K562 (cell line): ENCODE measurements around the gene OR2AT4. TPM values are rescaled to one million over a fixed set of nuclear protein-coding genes. Genes with fewer than 3 reads are reported as not detected.

Experiments
- BCOR ChIP-seq: fragments of 450-650 bp; IDR thresholded peaks from 2 replicates; pipeline ENCODE4 v1.6.1; 2016
- BRD9 ChIP-seq: fragments of 450-650 bp; IDR thresholded peaks from 2 replicates; pipeline ENCODE4 v1.6.1; 2018; ENCODE audit warnings: low read depth; ENCODE audit not compliant: partially characterized antibody
- DACH1 ChIP-seq: fragments of 450-650 bp; IDR thresholded peaks from 2 replicates; pipeline ENCODE4 v1.6.1; 2018; ENCODE audit not compliant: partially characterized antibody
- EGR1 ChIP-seq: fragments of 450-650 bp; conservative IDR thresholded peaks from 2 replicates; pipeline ENCODE4 v1.6.1; 2017; ENCODE audit warnings: mild to moderate bottlenecking
- HDAC2 ChIP-seq: fragments of 450-650 bp; IDR thresholded peaks from 2 replicates; pipeline ENCODE4 v1.6.1; 2016; ENCODE audit warnings: mild to moderate bottlenecking
- HDAC8 ChIP-seq: fragments of 450-650 bp; IDR thresholded peaks from 2 replicates; pipeline ENCODE4 v1.6.1; 2016; ENCODE audit warnings: mild to moderate bottlenecking, missing genetic modification characterization, moderate library complexity, missing compliant biosample characterization
- RBFOX2 ChIP-seq: fragments of 200-400 bp; formaldehyde crosslinking; IDR thresholded peaks from 2 replicates; pipeline ENCODE4 v1.6.1; 2017; ENCODE audit warnings: low read depth, mild to moderate bottlenecking, low read length, moderate library complexity
- RBM25 ChIP-seq: fragments of 200-400 bp; formaldehyde crosslinking; IDR thresholded peaks from 2 replicates; pipeline ENCODE4 v1.6.1; 2018; ENCODE audit warnings: low read length, low read depth, moderate library complexity; ENCODE audit not compliant: severe bottlenecking
- SMARCA5 ChIP-seq: fragments of 450-650 bp; IDR thresholded peaks from 2 replicates; pipeline ENCODE4 v1.6.1; 2016
- SRSF1 ChIP-seq: fragments of 200-400 bp; formaldehyde crosslinking; IDR thresholded peaks from 2 replicates; pipeline ENCODE4 v1.6.1; 2017; ENCODE audit warnings: mild to moderate bottlenecking, low read depth, low read length, moderate library complexity
- SUPT5H ChIP-seq: fragments of 450-650 bp; IDR thresholded peaks from 2 replicates; pipeline ENCODE4 v1.6.1; 2016
- TCF7L2 ChIP-seq: fragments of 150-350 bp; IDR thresholded peaks from 2 replicates; pipeline ENCODE4 v1.6.1; 2016; ENCODE audit warnings: low read depth, mild to moderate bottlenecking, low read length, moderate library complexity
- YBX1 ChIP-seq: fragments of 450-650 bp; IDR thresholded peaks from 2 replicates; pipeline ENCODE4 v1.7.1; 2016; ENCODE audit warnings: mild to moderate bottlenecking
- ZNF347 ChIP-seq: fragments of 450-650 bp; formaldehyde crosslinking; IDR thresholded peaks from 2 replicates; pipeline ENCODE4 v1.4.0; 2020; ENCODE audit warnings: low read depth, mild to moderate bottlenecking, moderate library complexity
- polyA plus RNA-seq, 8 experiments: library from polyadenylated mRNA; depleted of rRNA in 4 of 8; stranded (reverse) in 5 of 8; unstranded in 3 of 8; fragments of >200 nt; fragmentation: Nextera tagmentation in 2 of 8; fragmentation: Illumina TruSeq in 1 of 8; extraction: Ambion mirVana in 2 of 8; extraction: Trizol in 1 of 8; gene quantifications; 2 replicates each; pipeline versions ENCODE4 v1.2.1 to v1.2.3, GENCODE V29; 2011 to 2014; ENCODE audit warnings: inconsistent platforms in 1 of 8, missing spikeins in 1 of 8
- total RNA-seq, 7 experiments: library from RNA; depleted of rRNA in 6 of 7; stranded (reverse); fragments of >200 nt in 6 of 7; fragmentation: Illumina TruSeq in 2 of 7; extraction: Trizol in 2 of 7; gene quantifications; 2 replicates each; pipeline versions ENCODE4 v1.2.1 to v1.2.3, GENCODE V29; 2011 to 2021; ENCODE audit warnings: low replicate concordance in 1 of 7
- TF ChIP-seq, protein P1 (sequence below): fragments of 450-650 bp; IDR thresholded peaks from 2 replicates; pipeline ENCODE4 v1.6.1; 2016; ENCODE audit warnings: borderline replicate concordance
- TF ChIP-seq, protein P2 (sequence below): fragments of 450-650 bp; IDR thresholded peaks from 2 replicates; pipeline ENCODE4 v1.6.1; 2016
- TF ChIP-seq, protein P3 (sequence below), 2 experiments: fragments of 450-650 bp; IDR thresholded peaks; 2 replicates each; pipeline ENCODE4 v1.6.1; 2016

Gene OR2AT4
- total and polyA plus RNA-seq, 9 of the 15 experiments (the other 6 are each of a cell fraction or from before 2014, with no cell fraction given) = 0.86 to 3.1 (median 2.0) TPM

DNA sequence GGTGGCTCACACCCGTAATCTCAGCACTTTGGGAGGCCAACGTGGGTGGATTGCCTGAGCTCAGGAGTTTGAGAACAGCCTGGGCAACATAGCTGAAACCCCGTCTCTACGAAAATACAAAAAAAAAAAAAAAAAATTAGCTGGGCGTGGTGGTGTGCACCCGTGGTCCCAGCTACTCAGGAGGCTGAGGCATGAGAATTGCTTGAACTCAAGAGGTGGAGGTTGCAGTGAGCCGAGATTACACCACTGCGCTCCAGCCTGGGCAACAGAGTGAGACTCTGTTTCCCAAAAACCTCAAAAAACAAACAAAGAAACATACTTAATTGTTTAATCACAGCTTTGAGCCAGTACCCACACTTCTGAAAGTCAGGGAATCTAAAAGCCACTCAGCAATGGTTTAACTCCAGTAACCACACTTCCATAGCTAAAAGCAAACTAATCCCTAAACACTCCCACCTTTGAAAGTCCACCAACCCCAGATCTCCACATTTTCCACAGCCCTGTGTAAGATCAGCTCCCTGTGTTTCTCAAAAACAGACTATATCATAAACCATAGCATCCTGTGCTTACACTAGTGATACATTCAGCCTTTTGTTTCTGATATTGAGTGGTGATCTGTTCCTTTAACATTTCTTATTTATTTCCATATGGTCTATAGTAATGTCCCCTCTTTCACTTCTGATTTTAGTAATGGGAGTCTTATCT, 4.9 kb upstream of the OR2AT4 start (continued):
- TF ChIP-seq SRSF1 (no peak), TCF7L2 (no peak), BCOR (peak; percentile 81), RBM25 (peak; percentile 5), SUPT5H (peak; percentile 51; the same call in 1 of the 2 replicates), HDAC8 (tag) (no peak), RBFOX2 (peak; percentile 48; the same call in 1 of the 2 replicates), BRD9 (peak; percentile 48), HDAC2 (peak; percentile 75), ZNF347 (CRISPR knock-in tag) (no peak), DACH1 (no peak), SMARCA5 (peak; percentile 62), YBX1 (no peak), EGR1 (peak; percentile 87)
- TF ChIP-seq, protein P1, sequence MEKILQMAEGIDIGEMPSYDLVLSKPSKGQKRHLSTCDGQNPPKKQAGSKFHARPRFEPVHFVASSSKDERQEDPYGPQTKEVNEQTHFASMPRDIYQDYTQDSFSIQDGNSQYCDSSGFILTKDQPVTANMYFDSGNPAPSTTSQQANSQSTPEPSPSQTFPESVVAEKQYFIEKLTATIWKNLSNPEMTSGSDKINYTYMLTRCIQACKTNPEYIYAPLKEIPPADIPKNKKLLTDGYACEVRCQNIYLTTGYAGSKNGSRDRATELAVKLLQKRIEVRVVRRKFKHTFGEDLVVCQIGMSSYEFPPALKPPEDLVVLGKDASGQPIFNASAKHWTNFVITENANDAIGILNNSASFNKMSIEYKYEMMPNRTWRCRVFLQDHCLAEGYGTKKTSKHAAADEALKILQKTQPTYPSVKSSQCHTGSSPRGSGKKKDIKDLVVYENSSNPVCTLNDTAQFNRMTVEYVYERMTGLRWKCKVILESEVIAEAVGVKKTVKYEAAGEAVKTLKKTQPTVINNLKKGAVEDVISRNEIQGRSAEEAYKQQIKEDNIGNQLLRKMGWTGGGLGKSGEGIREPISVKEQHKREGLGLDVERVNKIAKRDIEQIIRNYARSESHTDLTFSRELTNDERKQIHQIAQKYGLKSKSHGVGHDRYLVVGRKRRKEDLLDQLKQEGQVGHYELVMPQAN = 0 out of 2 replicates have a peak, but pooled peaks have one; percentile 34
- TF ChIP-seq, protein P2, sequence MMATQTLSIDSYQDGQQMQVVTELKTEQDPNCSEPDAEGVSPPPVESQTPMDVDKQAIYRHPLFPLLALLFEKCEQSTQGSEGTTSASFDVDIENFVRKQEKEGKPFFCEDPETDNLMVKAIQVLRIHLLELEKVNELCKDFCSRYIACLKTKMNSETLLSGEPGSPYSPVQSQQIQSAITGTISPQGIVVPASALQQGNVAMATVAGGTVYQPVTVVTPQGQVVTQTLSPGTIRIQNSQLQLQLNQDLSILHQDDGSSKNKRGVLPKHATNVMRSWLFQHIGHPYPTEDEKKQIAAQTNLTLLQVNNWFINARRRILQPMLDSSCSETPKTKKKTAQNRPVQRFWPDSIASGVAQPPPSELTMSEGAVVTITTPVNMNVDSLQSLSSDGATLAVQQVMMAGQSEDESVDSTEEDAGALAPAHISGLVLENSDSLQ = no peak
- TF ChIP-seq, protein P3, sequence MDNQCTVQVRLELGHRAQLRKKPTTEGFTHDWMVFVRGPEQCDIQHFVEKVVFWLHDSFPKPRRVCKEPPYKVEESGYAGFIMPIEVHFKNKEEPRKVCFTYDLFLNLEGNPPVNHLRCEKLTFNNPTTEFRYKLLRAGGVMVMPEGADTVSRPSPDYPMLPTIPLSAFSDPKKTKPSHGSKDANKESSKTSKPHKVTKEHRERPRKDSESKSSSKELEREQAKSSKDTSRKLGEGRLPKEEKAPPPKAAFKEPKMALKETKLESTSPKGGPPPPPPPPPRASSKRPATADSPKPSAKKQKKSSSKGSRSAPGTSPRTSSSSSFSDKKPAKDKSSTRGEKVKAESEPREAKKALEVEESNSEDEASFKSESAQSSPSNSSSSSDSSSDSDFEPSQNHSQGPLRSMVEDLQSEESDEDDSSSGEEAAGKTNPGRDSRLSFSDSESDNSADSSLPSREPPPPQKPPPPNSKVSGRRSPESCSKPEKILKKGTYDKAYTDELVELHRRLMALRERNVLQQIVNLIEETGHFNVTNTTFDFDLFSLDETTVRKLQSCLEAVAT (IDR thresholded peaks at IDR 0.05) = peak; percentile 84 to 88; a peak in 3 of 4 replicates
